Subcutaneous abdominal adipose tissue (tissue), 5 donors: ENCODE measurements around the gene NBDY.
"Not testable (repeated sequence)": the region's sequence is repeated elsewhere in the genome, so short reads cannot be mapped to it uniquely, and the experiment has no call there.

ENCODE experiments used
- H3K27ac ChIP-seq: one replicate; pipeline ENCODE4 v1.7.0; 2013; ENCODE audit warnings: low read depth, mild to moderate bottlenecking, inconsistent platforms, low read length, moderate library complexity
- H3K27me3 ChIP-seq, 5 donors: one replicate each; pipeline ENCODE4 v1.7.0; 2013; ENCODE audit warnings: low read length in 5 of 5, inconsistent platforms in 1 of 5; ENCODE audit not compliant: control insufficient read depth in 5 of 5, insufficient read depth in 4 of 5
- H3K36me3 ChIP-seq, 5 donors: one replicate each; pipeline ENCODE4 v1.7.0; 2013; ENCODE audit warnings: low read length in 5 of 5; ENCODE audit not compliant: control insufficient read depth in 5 of 5, insufficient read depth in 5 of 5
- H3K4me1 ChIP-seq, 5 donors: one replicate each; pipeline ENCODE4 v1.7.0; 2013; ENCODE audit warnings: low read length in 5 of 5, mild to moderate bottlenecking in 3 of 5, moderate library complexity in 1 of 5; ENCODE audit not compliant: control insufficient read depth in 5 of 5, insufficient read depth in 5 of 5
- H3K4me3 ChIP-seq, 5 donors: one replicate each; pipeline ENCODE4 v1.7.0; 2013; ENCODE audit warnings: low read length in 5 of 5, low read depth in 1 of 5
- H3K9ac ChIP-seq, 5 donors: one replicate each; pipeline ENCODE4 v1.7.0; 2013; ENCODE audit warnings: low read length in 5 of 5, mild to moderate bottlenecking in 4 of 5, moderate library complexity in 3 of 5
- H3K9me3 ChIP-seq, 5 donors: one replicate each; pipeline ENCODE4 v1.7.0; 2013; ENCODE audit warnings: low read length in 5 of 5; ENCODE audit not compliant: control insufficient read depth in 5 of 5
- donor health status: healthy.
- donor health status: healthy.
- donor health status: healthy.
- donor health status: healthy.
- donor health status: healthy.

Gene NBDY

GRCh38 chrX:56746996-56747395 is 18.0 kb downstream of the NBDY start:
- Histone ChIP-seq H3K27ac (no peak overlapping the region), H3K9me3 (peaks cover 0 to 2% (median under 1%) of the 10 kb centered on the region in 5 donors), H3K36me3 (peaks cover 0 to 4% (median 0%) of the 10 kb centered on the region in 5 donors), H3K4me3 (no peak overlapping the region), H3K27me3 (peaks cover 0 to 19% (median 5%) of the 10 kb centered on the region in 5 donors), H3K4me1 (peaks cover 0 to 5% (median 3%) of the 10 kb centered on the region in 5 donors), H3K9ac (no peak overlapping the region)

GRCh38 chrX:56751071-56751470 is 22.0 kb downstream of the NBDY start:
- Histone ChIP-seq H3K9ac (no peak overlapping the region), H3K36me3 (peaks cover 0 to 4% (median 0%) of the 10 kb centered on the region in 5 donors), H3K4me3 (no peak overlapping the region), H3K9me3 (no peaks in the 10 kb centered on the region), H3K27me3 (peaks cover 0 to 11% (median 4%) of the 10 kb centered on the region in 5 donors), H3K4me1 (peaks cover 0 to 3% (median 0%) of the 10 kb centered on the region in 5 donors), H3K27ac (no peak overlapping the region)

- no peaks in the 10 kb centered on the region for H3K36me3 ChIP-seq
- no peak overlapping the region for H3K9ac ChIP-seq
- H3K27ac ChIP-seq = no peak overlapping the region
- H3K9me3 ChIP-seq = no peaks in the 10 kb centered on the region
- peaks cover 0 to 11% (median 0%) of the 10 kb centered on the region in 5 donors for H3K4me1 ChIP-seq
- no peak overlapping the region for H3K4me3 ChIP-seq
- H3K27me3 ChIP-seq = peaks cover 3 to 13% (median 4%) of the 10 kb centered on the region in 5 donors
Measured at GRCh38 chrX:56757327-56757726, 28.3 kb downstream of the NBDY start.

GRCh38 chrX:56758456-56758855 is 29.4 kb downstream of the NBDY start:
- Histone ChIP-seq H3K4me1 (peaks cover 2 to 14% (median 3%) of the 10 kb centered on the region in 5 donors), H3K4me3 (no peak overlapping the region), H3K36me3 (no peaks in the 10 kb centered on the region), H3K9ac (no peak overlapping the region), H3K27me3 (peaks cover 3 to 10% (median 4%) of the 10 kb centered on the region in 5 donors), H3K27ac (no peak overlapping the region), H3K9me3 (no peaks in the 10 kb centered on the region)

GRCh38 chrX:56759736-56760409 is 30.8 kb downstream of the NBDY start:
- H3K27ac ChIP-seq = no peak overlapping the region
- no peaks in the 10 kb centered on the region for H3K36me3 ChIP-seq
- no peak overlapping the region for H3K9ac ChIP-seq

GRCh38 chrX:56760410-56761124 is 31.5 kb downstream of the NBDY start:
- Histone ChIP-seq H3K27me3 (peaks cover 0 to 10% (median 4%) of the 10 kb centered on the region in 5 donors), H3K4me1 (peaks cover 5 to 36% (median 22%) of the 10 kb centered on the region in 5 donors)
- not testable (repeated sequence) for H3K4me3 ChIP-seq, H3K9ac ChIP-seq, H3K9me3 ChIP-seq, H3K36me3 ChIP-seq, H3K27ac ChIP-seq

More at GRCh38 chrX:56759736-56760409, 30.8 kb downstream of the NBDY start:
- Histone ChIP-seq H3K4me3 (no peak overlapping the region), H3K9me3 (no peaks in the 10 kb centered on the region), H3K27me3 (peaks cover 0 to 10% (median 4%) of the 10 kb centered on the region in 5 donors), H3K4me1 (peaks cover 5 to 29% (median 17%) of the 10 kb centered on the region in 5 donors)

GRCh38 chrX:56761167-56761566 is 32.1 kb downstream of the NBDY start:
- Histone ChIP-seq H3K27me3 (peaks cover 0 to 10% (median 4%) of the 10 kb centered on the region in 5 donors), H3K36me3 (no peaks in the 10 kb centered on the region), H3K9me3 (no peaks in the 10 kb centered on the region), H3K9ac (no peak overlapping the region), H3K27ac (no peak overlapping the region), H3K4me1 (peaks cover 8 to 42% (median 28%) of the 10 kb centered on the region in 5 donors), H3K4me3 (no peak overlapping the region)

GRCh38 chrX:56762220-56762619 is 33.2 kb downstream of the NBDY start:
- Histone ChIP-seq H3K27me3 (peaks cover 0 to 10% (median 4%) of the 10 kb centered on the region in 5 donors), H3K4me3 (no peak overlapping the region), H3K36me3 (no peaks in the 10 kb centered on the region), H3K4me1 (peaks cover 8 to 52% (median 38%) of the 10 kb centered on the region in 5 donors), H3K9me3 (no peaks in the 10 kb centered on the region), H3K9ac (no peak overlapping the region), H3K27ac (no peak overlapping the region)

GRCh38 chrX:56762707-56763555 is 33.9 kb downstream of the NBDY start:
- Histone ChIP-seq H3K27ac (no peak overlapping the region), H3K36me3 (no peaks in the 10 kb centered on the region), H3K9me3 (no peaks in the 10 kb centered on the region), H3K4me1 (peaks cover 8 to 55% (median 41%) of the 10 kb centered on the region in 5 donors), H3K4me3 (peak overlapping the region in 3 of 5 donors; percentile 70 to 82 (median 80)), H3K9ac (no peak overlapping the region), H3K27me3 (peaks cover 0 to 8% (median 4%) of the 10 kb centered on the region in 5 donors)
